ENCODE data around the gene CD22.

The CD22 gene

GRCh38 chr19:35363711-35364425 lies 34.9 kb downstream of the CD22 start:
- Histone ChIP-seq H3K9me2 (replicated peaks; ENCODE audit: low read depth, low read length) (no peaks in the 10 kb centered on the region), H3F3A (ENCODE audit: low read depth) (no peaks in the 10 kb centered on the region), H3K79me2 (ENCODE audit: insufficient read depth, low read length) (no peaks in the 10 kb centered on the region), H2AFZ (ENCODE audit: low read length) (no peak overlapping the region), H3K36me3 (ENCODE audit: insufficient read depth, low read length) (no peaks in the 10 kb centered on the region), H4K20me1 (ENCODE audit: insufficient read depth, low read length, poor library complexity, severe bottlenecking) (no peaks in the 10 kb centered on the region), H3K4me3 (ENCODE audit: low read length, poor library complexity, severe bottlenecking) (no peak overlapping the region), H3K9ac (ENCODE audit: low read depth, low read length, poor library complexity, severe bottlenecking) (no peak overlapping the region), H3K4me1 (ENCODE audit: insufficient read depth, low read length, poor library complexity, severe bottlenecking) (no peaks in the 10 kb centered on the region), H3K9me3 (ENCODE audit: insufficient read depth, low read depth, low read length) (no peaks in the 10 kb centered on the region), H3K27me3 (ENCODE audit: insufficient read depth, low read length, poor library complexity, severe bottlenecking) (no peaks in the 10 kb centered on the region), H3K4me2 (ENCODE audit: low read depth, low read length, poor library complexity, severe bottlenecking) (no peak overlapping the region)
- TF ChIP-seq CTCF (conservative IDR thresholded peaks at IDR 0.05; ENCODE audit: low read length) (no peak), EZH2phosphoT487 (IDR thresholded peaks at IDR 0.05; ENCODE audit: borderline replicate concordance) (no peak)

DNA sequence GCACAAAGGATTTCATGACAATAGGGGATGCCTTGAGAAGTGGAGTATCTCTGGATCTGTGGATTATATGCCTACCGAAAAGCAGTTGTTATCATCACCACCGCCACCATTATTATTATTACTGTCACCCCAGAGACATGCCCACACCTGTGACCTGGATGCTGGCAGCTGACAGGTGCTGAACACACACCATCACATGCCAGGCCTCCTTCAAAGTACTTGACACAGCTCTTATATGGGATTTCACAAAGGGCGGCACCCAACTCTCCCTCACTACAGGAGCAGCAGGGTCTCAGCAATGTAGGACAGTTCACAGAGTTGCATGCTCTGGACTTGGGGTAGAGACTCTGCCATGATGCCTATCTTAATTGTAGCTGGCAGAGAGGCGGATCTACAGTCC lies 36.3 kb downstream of the CD22 start:
- Histone ChIP-seq H4K20me1 (ENCODE audit: insufficient read depth, low read length, poor library complexity, severe bottlenecking) (no peaks in the 10 kb centered on the region), H3K9ac (ENCODE audit: low read depth, low read length, poor library complexity, severe bottlenecking) (no peak overlapping the region), H3K27me3 (ENCODE audit: insufficient read depth, low read length, poor library complexity, severe bottlenecking) (no peaks in the 10 kb centered on the region), H3K4me2 (ENCODE audit: low read depth, low read length, poor library complexity, severe bottlenecking) (no peak overlapping the region), H3K36me3 (ENCODE audit: insufficient read depth, low read length) (no peaks in the 10 kb centered on the region), H3K9me2 (replicated peaks; ENCODE audit: low read depth, low read length) (no peaks in the 10 kb centered on the region), H3K79me2 (ENCODE audit: insufficient read depth, low read length) (no peaks in the 10 kb centered on the region), H3F3A (ENCODE audit: low read depth) (no peaks in the 10 kb centered on the region), H3K4me1 (ENCODE audit: insufficient read depth, low read length, poor library complexity, severe bottlenecking) (no peaks in the 10 kb centered on the region), H3K4me3 (ENCODE audit: low read length, poor library complexity, severe bottlenecking) (no peak overlapping the region), H3K9me3 (ENCODE audit: insufficient read depth, low read depth, low read length) (no peaks in the 10 kb centered on the region), H2AFZ (ENCODE audit: low read length) (no peak overlapping the region)
- no peak for TF ChIP-seq CTCF (conservative IDR thresholded peaks at IDR 0.05; ENCODE audit: low read length)
- no peak for TF ChIP-seq EZH2phosphoT487 (IDR thresholded peaks at IDR 0.05; ENCODE audit: borderline replicate concordance)

DNA sequence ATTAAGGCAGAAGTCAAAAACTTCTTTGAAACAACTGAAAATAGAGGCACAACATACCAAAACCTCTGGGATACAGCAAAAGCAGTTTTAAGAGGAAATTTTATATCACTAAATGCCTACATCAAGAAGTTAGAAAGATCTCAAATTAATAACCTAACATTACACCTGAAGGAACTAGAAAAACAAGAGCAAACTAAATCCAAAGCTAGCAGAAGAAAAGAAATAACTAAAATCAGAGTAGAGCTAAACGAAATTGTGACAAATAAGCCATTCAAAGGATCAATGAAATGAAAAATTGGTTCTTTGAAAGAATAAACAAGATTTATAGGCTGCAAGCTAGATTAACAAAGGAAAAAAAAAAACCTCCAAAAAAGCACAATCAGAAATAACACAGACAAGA lies 39.4 kb downstream of the CD22 start:
- H3K4me2 ChIP-seq (ENCODE audit: low read depth, low read length, poor library complexity, severe bottlenecking), result no peak overlapping the region
- H3K4me1 ChIP-seq (ENCODE audit: insufficient read depth, low read length, poor library complexity, severe bottlenecking), result no peaks in the 10 kb centered on the region
- H3K9me2 ChIP-seq (replicated peaks; ENCODE audit: low read depth, low read length), result no peaks in the 10 kb centered on the region
- no peaks in the 10 kb centered on the region for H3K9me3 ChIP-seq (ENCODE audit: insufficient read depth, low read depth, low read length)
- no peaks in the 10 kb centered on the region for H3K36me3 ChIP-seq (ENCODE audit: insufficient read depth, low read length)
- H3K79me2 ChIP-seq (ENCODE audit: insufficient read depth, low read length), result no peaks in the 10 kb centered on the region
- H3K4me3 ChIP-seq (ENCODE audit: low read length, poor library complexity, severe bottlenecking), result no peak overlapping the region
- TF ChIP-seq EZH2phosphoT487 (IDR thresholded peaks at IDR 0.05; ENCODE audit: borderline replicate concordance), result no peak
- TF ChIP-seq CTCF (conservative IDR thresholded peaks at IDR 0.05; ENCODE audit: low read length), result no peak
- no peaks in the 10 kb centered on the region for H3F3A ChIP-seq (ENCODE audit: low read depth)
- no peaks in the 10 kb centered on the region for H3K27me3 ChIP-seq (ENCODE audit: insufficient read depth, low read length, poor library complexity, severe bottlenecking)
- no peak overlapping the region for H3K9ac ChIP-seq (ENCODE audit: low read depth, low read length, poor library complexity, severe bottlenecking)
- H4K20me1 ChIP-seq (ENCODE audit: insufficient read depth, low read length, poor library complexity, severe bottlenecking), result no peaks in the 10 kb centered on the region
- H2AFZ ChIP-seq (ENCODE audit: low read length), result no peak overlapping the region
